GM23248 (cell line): ENCODE results near the gene ITGB6. TPM values are rescaled to one million over a fixed set of nuclear protein-coding genes. Genes with fewer than 3 reads are reported as not detected.

ENCODE experiments used
- DNase-seq: peaks from one replicate; pipeline ENCODE4 v3.0.0-alpha.2; 2015
- H2AFZ ChIP-seq: fragments of 200-600 bp; sonication (generic); 2 replicates; pipeline ENCODE4 v1.6.1; 2016; ENCODE audit warnings: antibody characterized with exemption
- H3F3A ChIP-seq: fragments of 200-600 bp; sonication (generic); 2 replicates; pipeline ENCODE4 v1.6.1; 2016; ENCODE audit warnings: mild to moderate bottlenecking, antibody characterized with exemption, mixed run types; ENCODE audit not compliant: insufficient read depth
- H3K27ac ChIP-seq: fragments of 200-600 bp; sonication (generic); 2 replicates; pipeline ENCODE4 v1.5.1; 2016; ENCODE audit warnings: mild to moderate bottlenecking
- H3K27me3 ChIP-seq: fragments of 200-600 bp; sonication (generic); replicated peaks from 2 replicates; pipeline ENCODE4 v1.6.1; 2016; ENCODE audit warnings: mild to moderate bottlenecking; ENCODE audit not compliant: insufficient read depth
- H3K36me3 ChIP-seq: fragments of 200-600 bp; sonication (generic); 2 replicates; pipeline ENCODE4 v1.6.1; 2016; ENCODE audit warnings: low read depth, mild to moderate bottlenecking
- H3K4me1 ChIP-seq: fragments of 200-600 bp; sonication (generic); 2 replicates; pipeline ENCODE4 v1.6.1; 2016; ENCODE audit warnings: mild to moderate bottlenecking; ENCODE audit not compliant: insufficient read depth
- H3K4me2 ChIP-seq: fragments of 200-600 bp; sonication (generic); one replicate; pipeline ENCODE4 v1.6.1; 2016; ENCODE audit warnings: mild to moderate bottlenecking; ENCODE audit not compliant: unreplicated experiment
- H3K4me3 ChIP-seq: fragments of 200-600 bp; sonication (generic); 2 replicates; pipeline ENCODE4 v1.5.1; 2016; ENCODE audit warnings: mild to moderate bottlenecking
- H3K79me2 ChIP-seq: fragments of 200-600 bp; sonication (generic); 2 replicates; pipeline ENCODE4 v1.6.1; 2016; ENCODE audit warnings: mild to moderate bottlenecking; ENCODE audit not compliant: insufficient read depth
- H3K9ac ChIP-seq: fragments of 200-600 bp; sonication (generic); 2 replicates; pipeline ENCODE4 v1.6.1; 2016; ENCODE audit warnings: mild to moderate bottlenecking
- H3K9me2 ChIP-seq: fragments of 200-600 bp; sonication (generic); 2 replicates; pipeline ENCODE4 v1.6.1; 2016; ENCODE audit warnings: mixed run types, mild to moderate bottlenecking, moderate library complexity; ENCODE audit not compliant: insufficient read depth
- H3K9me3 ChIP-seq: fragments of 200-600 bp; sonication (generic); one replicate; pipeline ENCODE4 v1.6.1; 2017; ENCODE audit warnings: low read depth
- H4K20me1 ChIP-seq: fragments of 200-600 bp; sonication (generic); 2 replicates; pipeline ENCODE4 v1.6.0; 2016; ENCODE audit not compliant: insufficient read depth
- EZH2 ChIP-seq: fragments of 200-600 bp; sonication (generic); IDR thresholded peaks from 2 replicates; pipeline ENCODE4 v1.6.1; 2018; ENCODE audit warnings: antibody characterized with exemption, mild to moderate bottlenecking; ENCODE audit not compliant: insufficient read depth, poor library complexity, severe bottlenecking
- EZH2phosphoT487 ChIP-seq: fragments of 200-600 bp; sonication (generic); IDR thresholded peaks from 2 replicates; pipeline ENCODE4 v1.6.1; 2018; ENCODE audit warnings: antibody characterized with exemption, moderate library complexity, mild to moderate bottlenecking, low read depth; ENCODE audit not compliant: insufficient read depth
- WGBS, 2 experiments: methylation state at CpG; one replicate each; pipeline ENCODE4 v1.1.6; 2015 to 2017; ENCODE audit warnings: low lambda C conversion rate in 2 of 2, low coverage in 1 of 2; ENCODE audit errors: missing lambda C conversion rate in 2 of 2; 5-methylcytosine and 5-hydroxymethylcytosine counted together
- in situ Hi-C: fragments of 300-500 bp; cut with MboI; formaldehyde crosslinking; loops from 2 replicates; pipeline ENCODE4 v1.15.0; 2020
- polyA plus RNA-seq: library from polyadenylated mRNA; unstranded; fragments of >200 nt; fragmentation: Nextera tagmentation; extraction: Ambion mirVana; gene quantifications from 2 replicates; pipeline ENCODE4 v1.2.1, GENCODE V29; 2016
- total RNA-seq: library from RNA; depleted of rRNA; stranded (reverse); fragments of >200 nt; shearing (Covaris generic); gene quantifications from 2 replicates; pipeline ENCODE4 v1.2.3, GENCODE V29; 2014

Gene ITGB6
- total and polyA plus RNA-seq, 2 experiments from 2014 or later = 0.05 TPM; not detected in 1

GRCh38 chr2:160141419-160141818 is 58.7 kb downstream of the ITGB6 start:
- no peak overlapping the region for H3K27ac ChIP-seq
- H3K4me3 ChIP-seq = no peak overlapping the region
- no peak for TF ChIP-seq EZH2phosphoT487
- no peak for TF ChIP-seq EZH2
- H2AFZ ChIP-seq = no peak overlapping the region
- H3K79me2 ChIP-seq = no peaks in the 10 kb centered on the region
- no peaks in the 10 kb centered on the region for H3K36me3 ChIP-seq
- H3K9me3 ChIP-seq = no peaks in the 10 kb centered on the region
- H3K27me3 ChIP-seq = no peaks in the 10 kb centered on the region
- DNase-seq = no peak
- H3K4me1 ChIP-seq = peaks cover 12% of the 10 kb centered on the region
- no peak overlapping the region for H3K4me2 ChIP-seq
- no peaks in the 10 kb centered on the region for H3K9me2 ChIP-seq
- no peaks in the 10 kb centered on the region for H4K20me1 ChIP-seq
- in situ Hi-C loops = no loop called here
- 92 to 94% methylated on average over 4 of the region's 4 CpGs for WGBS, 2 experiments
- H3K9ac ChIP-seq = no peak overlapping the region
- H3F3A ChIP-seq = peaks cover 18% of the 10 kb centered on the region; the same call in 1 of the 2 replicates

GRCh38 chr2:160140471-160140870 is 59.6 kb downstream of the ITGB6 start:
- H3K4me3 ChIP-seq = no peak overlapping the region
- H3F3A ChIP-seq = peaks cover 18% of the 10 kb centered on the region; the same call in 1 of the 2 replicates
- H4K20me1 ChIP-seq = no peaks in the 10 kb centered on the region
- no peak overlapping the region for H3K27ac ChIP-seq
- TF ChIP-seq EZH2 (no peak), EZH2phosphoT487 (no peak)
- 47 to 59% methylated on average over 4 of the region's 4 CpGs for WGBS, 2 experiments
- DNase-seq = peak; percentile 41
- peak overlapping the region; percentile 23; the same call in 1 of the 2 replicates for H2AFZ ChIP-seq
- in situ Hi-C loops = no loop called here
- peaks cover 12% of the 10 kb centered on the region for H3K4me1 ChIP-seq
- H3K27me3 ChIP-seq = no peaks in the 10 kb centered on the region
- no peak overlapping the region for H3K4me2 ChIP-seq
- H3K36me3 ChIP-seq = no peaks in the 10 kb centered on the region
- H3K9me2 ChIP-seq = no peaks in the 10 kb centered on the region
- no peak overlapping the region for H3K9ac ChIP-seq
- H3K9me3 ChIP-seq = no peaks in the 10 kb centered on the region
- no peaks in the 10 kb centered on the region for H3K79me2 ChIP-seq

- H3K9me2 ChIP-seq = no peaks in the 10 kb centered on the region
- no peak overlapping the region for H3K4me2 ChIP-seq
- H3K27me3 ChIP-seq = no peaks in the 10 kb centered on the region
- H3K4me3 ChIP-seq = no peak overlapping the region
- H3K79me2 ChIP-seq = no peaks in the 10 kb centered on the region
- WGBS, 2 experiments = 92 to 98% methylated on average over 1 of the region's 1 CpG
- peaks cover 12% of the 10 kb centered on the region for H3K4me1 ChIP-seq
- in situ Hi-C loops = no loop called here
- no peak overlapping the region for H3K9ac ChIP-seq
- H3F3A ChIP-seq = peaks cover 18% of the 10 kb centered on the region; the same call in 1 of the 2 replicates
- no peak for TF ChIP-seq EZH2
- TF ChIP-seq EZH2phosphoT487 = no peak
- H4K20me1 ChIP-seq = no peaks in the 10 kb centered on the region
- H2AFZ ChIP-seq = peak overlapping the region; percentile 23; the same call in 1 of the 2 replicates
- DNase-seq = peak; percentile 50
- H3K9me3 ChIP-seq = no peaks in the 10 kb centered on the region
- no peaks in the 10 kb centered on the region for H3K36me3 ChIP-seq
- H3K27ac ChIP-seq = no peak overlapping the region
Measured at GRCh38 chr2:160139991-160140390, 60.1 kb downstream of the ITGB6 start.

- DNase-seq = no peak
- no peaks in the 10 kb centered on the region for H3K9me2 ChIP-seq
- H2AFZ ChIP-seq = no peak overlapping the region
- no peak overlapping the region for H3K9ac ChIP-seq
- H3F3A ChIP-seq = peaks cover 18% of the 10 kb centered on the region; the same call in 1 of the 2 replicates
- H3K9me3 ChIP-seq = no peaks in the 10 kb centered on the region
- H3K27ac ChIP-seq = no peak overlapping the region
- in situ Hi-C loops = no loop called here
- H3K79me2 ChIP-seq = no peaks in the 10 kb centered on the region
- no peak overlapping the region for H3K4me3 ChIP-seq
- H3K36me3 ChIP-seq = no peaks in the 10 kb centered on the region
- no peaks in the 10 kb centered on the region for H4K20me1 ChIP-seq
- TF ChIP-seq EZH2 (no peak), EZH2phosphoT487 (no peak)
- H3K4me1 ChIP-seq = peaks cover 12% of the 10 kb centered on the region
- H3K4me2 ChIP-seq = no peak overlapping the region
- H3K27me3 ChIP-seq = no peaks in the 10 kb centered on the region
Measured at GRCh38 chr2:160139350-160139749, 60.7 kb downstream of the ITGB6 start.

- H3K4me1 ChIP-seq = peaks cover 12% of the 10 kb centered on the region
- no peak overlapping the region for H3K4me3 ChIP-seq
- H3K4me2 ChIP-seq = no peak overlapping the region
- H3K27me3 ChIP-seq = no peaks in the 10 kb centered on the region
- no peak overlapping the region for H3K9ac ChIP-seq
- WGBS, 2 experiments = 93 to 100% methylated on average over 1 of the region's 1 CpG
- H2AFZ ChIP-seq = no peak overlapping the region
- no peaks in the 10 kb centered on the region for H4K20me1 ChIP-seq
- no peaks in the 10 kb centered on the region for H3K9me2 ChIP-seq
- H3F3A ChIP-seq = peaks cover 18% of the 10 kb centered on the region; the same call in 1 of the 2 replicates
- H3K79me2 ChIP-seq = no peaks in the 10 kb centered on the region
- no peak for DNase-seq
- H3K27ac ChIP-seq = no peak overlapping the region
- in situ Hi-C loops = no loop called here
- no peak for TF ChIP-seq EZH2
- TF ChIP-seq EZH2phosphoT487 = no peak
- no peaks in the 10 kb centered on the region for H3K9me3 ChIP-seq
- H3K36me3 ChIP-seq = no peaks in the 10 kb centered on the region
Measured at GRCh38 chr2:160138406-160138805, 61.7 kb downstream of the ITGB6 start.
